CD4-positive, alpha-beta T cell treated with Interleukin-6 for 4 hours (primary cell): ENCODE measurements around the gene ITGA8.
"Not testable (repeated sequence)": the region's sequence is repeated elsewhere in the genome, so short reads cannot be mapped to it uniquely, and the experiment has no call there.

ENCODE experiments used
- DNase-seq: peaks from one replicate; pipeline ENCODE4 v3.0.0-alpha.2; 2020; ENCODE audit warnings: mixed read lengths

Gene ITGA8

GRCh38 chr10:15489431-15489830 is 230.3 kb downstream of the ITGA8 start:
- DNase-seq = no peak

DNA sequence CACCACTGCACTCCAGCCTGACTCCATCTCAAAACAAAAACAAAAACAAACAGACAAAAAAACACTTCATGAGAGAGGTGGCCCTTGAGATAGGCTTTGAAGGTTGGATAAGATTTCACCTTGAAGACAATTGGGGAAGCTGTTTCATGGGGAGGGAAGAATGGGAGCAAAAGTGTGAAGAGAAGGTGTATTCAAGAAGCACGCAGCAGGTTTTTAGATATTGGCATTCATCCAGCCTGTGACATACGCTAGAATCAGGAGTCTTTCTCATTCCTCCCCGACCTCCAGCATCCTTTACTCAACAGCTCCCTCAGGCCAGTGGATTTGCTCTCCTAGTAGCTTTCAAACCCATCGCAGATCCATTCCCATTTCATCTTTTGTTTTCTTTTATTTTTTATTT is 232.3 kb downstream of the ITGA8 start:
- no peak for DNase-seq

- no peak for DNase-seq
Observed at GRCh38 chr10:15486404-15486803, 233.3 kb downstream of the ITGA8 start.

DNA sequence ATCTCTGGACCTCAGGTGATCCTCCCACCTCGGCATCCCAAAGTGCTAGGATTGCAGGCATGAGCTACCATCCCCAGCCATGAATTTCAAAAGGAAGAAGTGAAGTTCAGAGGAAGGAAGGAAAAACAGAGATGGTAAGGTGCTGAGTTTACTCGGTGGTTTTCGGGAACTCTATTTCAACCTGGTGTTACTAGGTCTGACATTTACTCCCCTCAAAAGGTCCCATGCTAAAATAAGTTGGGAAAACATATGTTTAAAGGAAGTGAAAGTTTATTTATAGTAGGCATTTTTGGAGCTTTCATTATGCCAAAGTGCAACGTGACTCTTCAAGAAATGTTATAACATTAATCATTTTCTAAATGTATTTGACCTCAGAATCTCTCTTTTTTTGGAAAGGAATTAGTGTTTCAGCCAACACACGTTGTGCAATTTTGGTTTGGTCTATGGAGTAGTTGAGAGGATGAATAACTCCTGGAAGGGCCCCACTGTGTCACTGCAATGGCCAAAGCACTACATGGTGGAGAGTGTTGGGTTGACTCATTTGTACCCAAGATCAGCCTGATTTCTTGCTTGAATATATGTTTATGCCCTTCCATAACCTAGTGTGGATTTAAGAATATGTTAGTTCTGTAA is 233.9 kb downstream of the ITGA8 start:
- no peak for DNase-seq

DNA sequence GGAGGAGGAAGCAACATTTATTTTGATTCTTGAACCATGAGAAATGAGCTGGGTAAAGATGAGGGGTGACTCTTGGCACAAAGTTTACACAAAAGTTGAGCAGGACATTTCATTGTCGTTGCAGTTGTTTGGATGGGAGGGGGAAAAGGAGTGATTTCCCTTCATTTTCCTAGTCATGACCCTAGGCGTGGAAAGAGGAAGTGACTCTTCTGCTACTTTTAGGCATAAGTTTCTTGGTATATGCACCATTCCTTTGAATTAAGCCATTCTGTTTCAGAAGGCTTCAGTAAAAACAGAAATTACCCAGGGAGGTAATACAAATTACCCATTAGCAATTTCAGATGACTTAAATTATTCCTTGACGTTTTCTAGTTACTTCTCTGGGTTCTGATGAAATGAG is 234.7 kb downstream of the ITGA8 start:
- no peak for DNase-seq

GRCh38 chr10:15484128-15484527 is 235.6 kb downstream of the ITGA8 start:
- no peak for DNase-seq

- DNase-seq = no peak
Observed at GRCh38 chr10:15483215-15484075, 236.3 kb downstream of the ITGA8 start.

DNA sequence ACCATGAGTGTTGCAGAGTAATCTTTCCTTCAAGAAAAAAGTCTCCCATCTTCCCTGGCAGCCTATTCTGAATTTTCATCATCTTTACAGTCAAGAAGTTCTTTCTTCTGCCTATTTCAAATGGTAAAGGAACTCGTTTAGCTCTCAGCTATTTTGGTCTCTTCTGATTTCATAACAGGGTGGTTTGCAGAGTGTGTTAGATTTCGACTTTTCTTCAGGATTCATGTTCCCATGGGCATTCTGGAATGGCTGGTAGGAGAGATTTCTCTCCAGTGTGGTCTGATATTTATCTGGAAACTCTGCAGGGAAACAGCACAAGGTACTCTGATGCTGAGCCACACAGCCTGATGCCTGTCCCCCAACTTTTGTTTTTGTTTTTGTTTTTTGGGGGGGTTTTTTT is 237.6 kb downstream of the ITGA8 start:
- DNase-seq = no peak

DNA sequence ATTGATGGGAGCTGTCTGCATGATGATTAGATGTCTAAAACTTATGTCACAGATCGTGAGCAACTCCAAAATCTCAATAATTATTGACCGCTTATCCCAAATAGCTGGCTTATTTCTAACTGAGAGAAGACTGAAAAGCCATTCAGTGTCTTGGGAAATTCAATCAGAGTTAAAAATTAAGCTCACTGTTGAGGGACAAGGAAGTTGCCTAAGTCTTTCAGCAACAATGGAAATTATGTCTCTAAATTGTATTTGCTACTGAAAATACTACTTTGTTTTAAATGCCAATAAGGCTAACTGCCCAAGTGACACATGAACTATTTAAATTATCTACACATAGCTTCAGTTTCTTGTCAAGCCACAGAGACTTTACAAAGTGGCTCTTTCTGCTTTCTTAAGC is 240.8 kb downstream of the ITGA8 start:
- no peak for DNase-seq

GRCh38 chr10:15478429-15478828 is 241.3 kb downstream of the ITGA8 start:
- no peak for DNase-seq

DNA sequence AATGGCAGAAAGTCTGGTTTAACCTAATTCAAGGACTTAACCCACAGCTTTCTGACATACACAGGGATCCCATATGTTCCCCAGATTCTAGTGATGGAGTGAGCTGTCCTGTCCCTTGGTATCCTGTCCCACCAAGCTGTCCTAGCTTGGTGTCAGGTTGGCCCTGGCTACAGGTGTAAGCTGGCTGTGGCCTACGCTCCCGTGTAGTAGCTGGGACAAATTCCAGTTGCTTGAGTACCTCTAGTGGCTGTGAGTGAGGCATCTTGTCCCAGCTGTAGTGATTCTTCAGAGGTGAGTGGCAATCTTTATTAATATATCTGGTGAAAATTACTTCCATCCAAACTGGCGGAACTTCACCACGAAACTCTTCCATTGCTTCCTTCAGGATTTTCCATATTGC is 243.4 kb downstream of the ITGA8 start:
- no peak for DNase-seq

DNA sequence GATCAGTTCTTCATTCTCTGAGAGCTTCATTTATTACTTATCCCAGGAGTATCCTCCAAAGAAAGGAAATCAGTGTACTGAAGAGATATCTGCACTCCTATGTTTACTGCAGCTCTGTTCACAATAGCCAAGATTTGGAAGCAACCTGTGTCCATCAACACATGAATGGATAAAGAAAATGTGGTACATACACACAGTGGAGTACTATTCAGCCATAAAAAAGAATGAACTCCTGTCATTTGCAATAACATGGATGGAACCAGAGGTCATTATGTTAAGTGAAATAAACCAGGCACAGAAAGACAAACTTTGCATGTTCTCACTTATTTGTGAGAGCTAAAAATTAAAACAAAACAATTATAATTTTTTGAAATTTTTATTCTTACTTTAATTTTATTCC is 244.3 kb downstream of the ITGA8 start:
- not testable (repeated sequence) for DNase-seq

DNA sequence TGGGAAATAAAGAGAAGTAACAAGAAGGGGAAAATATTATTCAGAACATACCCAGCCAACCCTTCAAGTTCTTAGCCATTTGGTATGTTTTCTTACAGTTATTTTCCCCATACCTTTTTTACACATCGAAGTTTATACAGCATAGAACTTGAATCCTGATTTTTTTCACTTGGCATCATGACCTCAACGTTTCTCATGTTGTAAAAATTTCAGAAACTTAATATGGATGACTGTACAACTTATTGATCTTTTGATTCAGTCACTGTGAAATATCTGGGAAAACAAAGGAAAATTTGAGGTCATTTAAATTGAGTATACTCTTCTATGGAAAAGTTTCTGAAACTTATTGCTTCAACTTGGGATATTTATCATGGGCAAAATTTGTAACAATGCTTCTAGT is 245.1 kb downstream of the ITGA8 start:
- no peak for DNase-seq

DNA sequence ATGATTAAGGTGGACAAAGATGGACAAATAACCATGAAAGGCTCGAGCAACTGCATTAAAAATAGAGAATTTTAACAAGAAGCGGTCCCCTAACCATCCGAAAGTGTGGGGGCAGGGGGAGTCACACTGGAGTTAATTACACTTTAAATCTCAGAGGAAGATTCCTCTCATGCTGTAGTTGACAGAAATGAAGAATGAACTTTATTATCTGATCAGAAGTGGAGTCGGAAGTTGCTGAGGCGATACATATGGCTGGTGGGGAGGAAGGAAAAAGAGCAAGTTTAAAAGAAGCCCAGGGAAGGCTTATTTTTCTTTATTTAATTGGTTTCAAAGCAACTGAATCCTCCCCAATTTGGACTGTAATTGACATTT is 246.3 kb downstream of the ITGA8 start:
- no peak for DNase-seq

- DNase-seq = no peak
Observed at GRCh38 chr10:15472431-15473395, 247.0 kb downstream of the ITGA8 start.

GRCh38 chr10:15472008-15472407 is 247.7 kb downstream of the ITGA8 start:
- DNase-seq = no peak

- no peak for DNase-seq
Observed at GRCh38 chr10:15469111-15469510, 250.6 kb downstream of the ITGA8 start.

DNA sequence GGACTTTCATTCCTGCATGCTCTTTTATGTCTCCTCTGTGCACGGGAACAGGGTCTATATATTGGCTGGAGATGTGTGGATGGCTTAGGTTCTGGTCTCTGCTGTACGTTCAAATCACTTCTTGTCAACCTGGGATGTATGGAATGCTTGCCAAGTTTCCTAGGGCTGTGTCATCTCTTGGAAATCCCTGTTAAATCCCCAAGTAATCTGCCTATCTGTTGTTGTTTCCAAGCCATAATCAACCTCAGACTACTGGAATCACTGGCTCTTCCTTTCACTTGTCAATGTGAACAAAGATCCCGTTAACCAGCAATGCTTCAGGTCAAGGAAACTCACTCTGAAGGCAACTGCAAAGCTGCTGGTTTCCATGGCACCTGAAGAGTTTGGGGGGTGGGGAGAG is 255.3 kb downstream of the ITGA8 start:
- DNase-seq = no peak
